Chondrocyte (in vitro differentiated cells): ENCODE data around the gene CFAP46. TPM values are rescaled to one million over a fixed set of nuclear protein-coding genes. Genes with fewer than 3 reads are reported as not detected.
A peak's percentile ranks its signal among the peaks of the same experiment; 100 is the strongest.

Experiments
- DNase-seq: peaks from one replicate; pipeline ENCODE4 v3.0.0; 2021; ENCODE audit warnings: mixed read lengths, low spot score
- H3K27ac Mint-ChIP-seq: one replicate; pipeline ENCODE4 v1.8.0; 2021; ENCODE audit warnings: mild to moderate bottlenecking, moderate library complexity, mixed read lengths; ENCODE audit not compliant: unreplicated experiment
- H3K27me3 Mint-ChIP-seq: 2 replicates; pipeline ENCODE4 v1.8.0; 2021; ENCODE audit warnings: low read depth, mixed read lengths
- H3K36me3 Mint-ChIP-seq: 2 replicates; pipeline ENCODE4 v1.8.0; 2021; ENCODE audit warnings: low read depth, mixed read lengths
- H3K4me1 Mint-ChIP-seq: 2 replicates; pipeline ENCODE4 v1.8.0; 2021; ENCODE audit warnings: low read depth, mild to moderate bottlenecking, mixed read lengths
- H3K4me3 Mint-ChIP-seq: one replicate; pipeline ENCODE4 v1.8.0; 2021; ENCODE audit warnings: mild to moderate bottlenecking, moderate library complexity, mixed read lengths; ENCODE audit not compliant: unreplicated experiment
- H3K9me3 Mint-ChIP-seq: 2 replicates; pipeline ENCODE4 v1.8.0; 2021; ENCODE audit warnings: low read depth, mixed read lengths
- total RNA-seq: library from RNA; stranded (reverse); gene quantifications from 3 replicates; pipeline ENCODE4 v1.2.1, GENCODE V29; 2021
- TF ChIP-seq, protein P1 (sequence below): fragments of 200-600 bp; sonication (generic); IDR thresholded peaks from 2 replicates; pipeline ENCODE4 v1.5.0; 2021; ENCODE audit warnings: antibody characterized with exemption, mild to moderate bottlenecking, moderate library complexity

CFAP46 gene
- total RNA-seq, 1 donor from 2014 or later, result 0.92 TPM

DNA sequence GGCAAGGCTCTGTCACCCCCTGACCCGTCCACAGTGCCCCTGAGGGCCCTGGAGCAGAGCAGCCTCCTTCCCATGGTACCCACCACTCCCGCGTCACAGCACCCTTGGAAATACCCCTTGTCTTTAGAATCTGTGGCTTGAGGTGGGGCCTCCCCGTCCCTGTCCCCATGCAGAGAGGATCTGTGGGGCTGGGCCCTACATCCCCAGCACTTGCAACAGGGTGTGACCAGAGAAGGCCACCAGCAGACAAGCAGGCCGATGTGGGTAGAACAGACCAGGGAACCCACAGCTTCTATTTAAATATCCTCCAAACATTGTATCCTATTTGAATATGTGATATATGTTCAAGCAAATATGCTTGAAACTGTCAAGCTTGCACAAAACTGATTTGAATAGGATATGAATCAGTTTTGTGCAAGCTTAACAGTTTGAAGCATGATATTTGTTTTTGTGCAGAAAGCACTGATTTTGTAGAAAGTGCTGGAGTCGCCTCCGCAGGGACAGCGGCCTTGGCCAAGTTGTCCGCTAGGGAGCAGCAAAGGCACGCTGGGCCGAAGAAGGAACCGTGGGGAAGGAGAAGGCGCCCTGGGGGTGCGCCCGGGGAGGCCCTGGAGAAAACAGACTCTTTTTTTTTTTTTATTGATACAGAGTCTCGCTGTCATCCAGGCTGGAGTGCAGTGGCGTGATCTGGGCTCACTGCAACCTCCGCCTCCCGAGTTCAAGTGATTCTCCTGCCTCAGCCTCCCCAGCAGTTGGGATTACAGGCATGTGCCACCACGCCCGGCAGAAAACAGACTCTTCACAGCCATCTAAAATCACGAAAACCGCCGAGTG, 2.2 kb downstream of the CFAP46 start:
- DNase-seq, result no peak
- Mint-ChIP-seq H3K9me3 (no peaks in the 10 kb centered on the region), H3K36me3 (no peaks in the 10 kb centered on the region), H3K27ac (no peak overlapping the region), H3K27me3 (peaks cover 5% of the 10 kb centered on the region), H3K4me3 (no peak overlapping the region), H3K4me1 (peaks cover 11% of the 10 kb centered on the region)
- TF ChIP-seq, protein P1, sequence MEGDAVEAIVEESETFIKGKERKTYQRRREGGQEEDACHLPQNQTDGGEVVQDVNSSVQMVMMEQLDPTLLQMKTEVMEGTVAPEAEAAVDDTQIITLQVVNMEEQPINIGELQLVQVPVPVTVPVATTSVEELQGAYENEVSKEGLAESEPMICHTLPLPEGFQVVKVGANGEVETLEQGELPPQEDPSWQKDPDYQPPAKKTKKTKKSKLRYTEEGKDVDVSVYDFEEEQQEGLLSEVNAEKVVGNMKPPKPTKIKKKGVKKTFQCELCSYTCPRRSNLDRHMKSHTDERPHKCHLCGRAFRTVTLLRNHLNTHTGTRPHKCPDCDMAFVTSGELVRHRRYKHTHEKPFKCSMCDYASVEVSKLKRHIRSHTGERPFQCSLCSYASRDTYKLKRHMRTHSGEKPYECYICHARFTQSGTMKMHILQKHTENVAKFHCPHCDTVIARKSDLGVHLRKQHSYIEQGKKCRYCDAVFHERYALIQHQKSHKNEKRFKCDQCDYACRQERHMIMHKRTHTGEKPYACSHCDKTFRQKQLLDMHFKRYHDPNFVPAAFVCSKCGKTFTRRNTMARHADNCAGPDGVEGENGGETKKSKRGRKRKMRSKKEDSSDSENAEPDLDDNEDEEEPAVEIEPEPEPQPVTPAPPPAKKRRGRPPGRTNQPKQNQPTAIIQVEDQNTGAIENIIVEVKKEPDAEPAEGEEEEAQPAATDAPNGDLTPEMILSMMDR, result peak; percentile 88

DNA sequence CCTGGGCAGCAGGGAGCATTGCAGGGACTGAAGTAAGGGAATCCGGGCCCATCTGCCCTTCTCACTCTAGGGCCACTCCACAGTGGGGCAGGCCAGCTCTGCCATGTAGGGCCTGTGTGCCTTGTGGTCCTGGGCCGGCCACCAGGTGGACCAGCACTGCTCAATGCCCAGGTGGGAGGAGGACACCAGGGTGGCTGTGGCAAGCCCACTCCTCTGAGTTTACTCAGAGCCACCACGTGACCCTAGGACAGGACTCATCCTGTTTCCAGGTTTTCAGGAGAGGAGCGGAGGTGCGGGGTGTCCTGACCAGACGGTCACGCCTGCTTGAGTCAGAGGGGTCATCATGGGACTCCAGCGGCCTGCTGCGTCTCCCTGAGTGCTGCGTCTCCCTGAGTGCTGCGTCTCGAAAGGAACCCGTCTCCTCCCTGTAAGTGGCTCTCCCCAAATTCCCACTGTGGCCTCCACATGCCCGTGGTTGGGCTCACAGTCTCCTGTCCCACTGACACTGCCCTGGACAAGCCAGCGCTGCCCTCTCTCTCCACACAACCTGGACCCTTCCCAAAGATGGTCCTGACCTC, 2.9 kb downstream of the CFAP46 start:
- Mint-ChIP-seq H3K36me3 (no peaks in the 10 kb centered on the region), H3K27me3 (no peaks in the 10 kb centered on the region), H3K9me3 (no peaks in the 10 kb centered on the region), H3K27ac (no peak overlapping the region), H3K4me3 (no peak overlapping the region), H3K4me1 (peaks cover 11% of the 10 kb centered on the region)
- DNase-seq, result no peak
- TF ChIP-seq, protein P1, result no peak

DNA sequence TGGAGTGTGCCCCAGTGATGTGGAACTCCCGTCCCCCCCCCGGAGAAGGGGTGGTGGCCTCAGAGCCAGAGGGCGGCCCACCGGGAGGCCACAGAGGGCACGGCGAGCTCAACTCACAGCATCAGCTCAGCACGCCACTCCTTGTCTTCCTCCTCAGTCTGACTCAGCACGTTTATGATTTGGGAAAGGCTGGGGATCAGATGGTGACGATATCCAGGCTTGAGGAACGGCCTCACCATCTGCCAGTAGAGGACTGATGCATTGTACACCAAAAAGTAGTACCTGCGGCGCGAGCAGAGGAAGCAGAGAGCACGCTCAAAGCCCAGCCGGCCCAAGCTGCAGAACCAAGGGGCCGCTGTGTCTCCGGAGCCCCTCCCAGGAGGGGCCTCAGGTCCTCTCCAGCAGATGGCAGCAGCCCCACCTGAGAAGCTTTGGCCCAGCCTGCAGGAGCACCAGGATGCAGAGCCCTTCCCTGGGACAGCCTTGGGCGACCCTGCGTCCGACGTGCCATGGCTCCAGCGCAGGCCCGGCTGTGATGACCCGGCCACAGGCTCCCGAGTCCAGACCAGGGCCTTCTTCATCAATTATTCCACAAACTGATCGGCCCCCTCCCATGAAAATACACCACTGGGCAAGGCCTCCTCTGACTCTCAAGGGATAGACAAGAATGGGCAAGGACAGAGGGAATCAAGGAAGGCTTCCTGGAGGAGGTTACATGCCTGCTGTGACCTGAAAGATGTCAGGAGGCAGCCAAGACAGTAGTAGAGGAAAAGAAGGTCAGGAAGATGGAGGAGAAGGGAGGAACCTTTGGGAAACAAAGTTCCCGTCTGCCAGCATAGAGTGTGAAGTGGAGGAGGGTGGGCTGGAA, 3.7 kb downstream of the CFAP46 start:
- Mint-ChIP-seq H3K36me3 (no peaks in the 10 kb centered on the region), H3K4me3 (no peak overlapping the region), H3K9me3 (no peaks in the 10 kb centered on the region), H3K4me1 (peaks cover 11% of the 10 kb centered on the region), H3K27ac (no peak overlapping the region), H3K27me3 (no peaks in the 10 kb centered on the region)
- TF ChIP-seq, protein P1, result peak; percentile 69
- no peak for DNase-seq

DNA sequence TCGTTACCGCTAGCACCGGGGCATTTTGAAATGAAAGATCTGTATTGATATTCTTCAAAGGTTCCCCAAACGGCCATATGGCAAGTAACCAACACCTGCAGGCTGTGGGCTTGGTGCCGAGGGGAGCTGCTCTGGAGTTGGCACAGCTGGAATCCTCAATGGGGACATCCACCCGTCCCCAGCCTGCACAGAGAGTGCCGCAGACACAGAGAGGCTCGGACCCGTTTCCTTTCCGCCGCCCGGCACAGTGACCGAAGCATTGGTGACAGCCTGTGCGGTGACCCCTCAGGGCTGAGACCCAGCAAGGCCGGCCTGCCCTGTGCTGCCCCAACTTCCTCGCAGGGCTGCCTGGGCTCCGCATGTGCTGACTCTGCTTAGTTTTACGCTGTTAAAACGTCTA, 4.5 kb downstream of the CFAP46 start:
- peak; percentile 92 for DNase-seq
- H3K9me3 Mint-ChIP-seq, result no peaks in the 10 kb centered on the region
- H3K4me1 Mint-ChIP-seq, result peaks cover 10% of the 10 kb centered on the region
- no peaks in the 10 kb centered on the region for H3K27me3 Mint-ChIP-seq
- no peaks in the 10 kb centered on the region for H3K36me3 Mint-ChIP-seq
- TF ChIP-seq, protein P1, result no peak
- H3K4me3 Mint-ChIP-seq, result no peak overlapping the region
- no peak overlapping the region for H3K27ac Mint-ChIP-seq

DNA sequence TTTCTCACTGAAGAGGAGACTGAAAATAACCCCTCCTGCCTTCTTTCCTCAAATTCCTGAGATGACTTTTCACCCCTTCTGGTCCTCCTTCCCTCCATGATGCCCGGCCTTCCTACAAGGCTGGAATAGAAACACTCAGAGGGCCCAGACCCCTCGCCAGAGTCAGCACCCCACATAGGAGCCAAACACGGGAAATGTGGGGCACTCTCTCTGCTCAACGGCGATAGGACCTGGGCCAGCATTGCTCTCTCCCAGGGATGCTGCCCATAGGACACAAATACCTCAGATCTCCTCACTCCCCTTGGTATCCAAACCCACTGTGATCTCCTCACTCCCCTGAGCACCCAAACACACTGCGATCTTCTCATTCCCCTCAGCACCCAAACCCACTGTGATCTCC, 7.4 kb downstream of the CFAP46 start:
- Mint-ChIP-seq H3K4me3 (no peak overlapping the region), H3K36me3 (no peaks in the 10 kb centered on the region), H3K27ac (no peak overlapping the region), H3K27me3 (no peaks in the 10 kb centered on the region), H3K9me3 (no peaks in the 10 kb centered on the region), H3K4me1 (no peaks in the 10 kb centered on the region)
- peak; percentile 43 for DNase-seq
- TF ChIP-seq, protein P1, result no peak
